Stimulated activated CD8-positive, alpha-beta memory T cell treated with anti-CD3 and anti-CD28 coated beads, Interleukin-4, amount 100 ng/mL, for 4 hours (primary cell): ENCODE data around the gene FAT2.
"Not testable (repeated sequence)": the region's sequence is repeated elsewhere in the genome, so short reads cannot be mapped to it uniquely, and the experiment has no call there.

Source experiments
- DNase-seq, 2 donors: peaks; one replicate each; pipeline ENCODE4 v3.0.0-alpha.2; 2020; ENCODE audit warnings: low read depth in 2 of 2, low spot score in 1 of 2

Gene FAT2

DNA sequence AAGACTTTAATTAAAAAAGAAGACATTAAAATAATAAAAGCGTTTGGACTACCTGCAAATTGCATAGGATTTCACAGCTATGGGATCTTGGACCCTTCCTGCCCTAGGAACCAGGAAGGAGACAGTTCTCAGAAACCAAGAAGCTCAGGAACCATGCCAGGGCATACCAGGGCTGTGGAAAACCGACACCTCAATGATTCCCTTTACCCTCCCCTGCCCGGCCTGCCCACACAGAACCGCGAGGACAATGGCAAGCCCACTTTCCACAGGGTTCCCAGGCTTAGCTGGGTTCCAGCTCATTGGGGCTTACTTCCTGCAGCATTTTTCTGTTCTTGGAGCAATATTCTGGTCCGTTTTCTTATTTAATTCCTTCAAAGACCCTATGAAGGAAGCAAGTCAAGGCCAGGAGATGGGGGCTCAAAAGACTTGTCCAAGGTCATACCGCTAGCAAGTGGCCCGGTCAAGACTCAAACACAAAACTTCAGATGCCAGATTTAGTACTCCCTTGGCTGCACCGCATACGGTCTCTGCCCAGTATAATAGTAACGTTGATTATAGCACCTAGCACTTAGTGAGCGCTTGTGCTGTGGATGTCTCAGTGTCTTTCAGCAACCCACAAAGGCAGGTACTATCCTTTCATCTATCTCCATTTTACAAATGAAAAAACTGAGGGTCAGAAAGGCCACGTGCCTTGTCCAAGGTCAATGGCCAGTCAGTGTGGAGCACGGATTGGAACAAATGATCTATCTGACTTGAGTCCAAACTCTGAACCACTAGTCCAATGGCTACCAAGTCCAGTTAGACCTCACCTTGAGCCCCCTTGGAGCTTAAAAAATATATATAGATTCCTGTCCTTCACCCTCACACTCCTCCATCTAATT lies 6.8 kb downstream of the FAT2 start:
- DNase-seq: no peak

DNA sequence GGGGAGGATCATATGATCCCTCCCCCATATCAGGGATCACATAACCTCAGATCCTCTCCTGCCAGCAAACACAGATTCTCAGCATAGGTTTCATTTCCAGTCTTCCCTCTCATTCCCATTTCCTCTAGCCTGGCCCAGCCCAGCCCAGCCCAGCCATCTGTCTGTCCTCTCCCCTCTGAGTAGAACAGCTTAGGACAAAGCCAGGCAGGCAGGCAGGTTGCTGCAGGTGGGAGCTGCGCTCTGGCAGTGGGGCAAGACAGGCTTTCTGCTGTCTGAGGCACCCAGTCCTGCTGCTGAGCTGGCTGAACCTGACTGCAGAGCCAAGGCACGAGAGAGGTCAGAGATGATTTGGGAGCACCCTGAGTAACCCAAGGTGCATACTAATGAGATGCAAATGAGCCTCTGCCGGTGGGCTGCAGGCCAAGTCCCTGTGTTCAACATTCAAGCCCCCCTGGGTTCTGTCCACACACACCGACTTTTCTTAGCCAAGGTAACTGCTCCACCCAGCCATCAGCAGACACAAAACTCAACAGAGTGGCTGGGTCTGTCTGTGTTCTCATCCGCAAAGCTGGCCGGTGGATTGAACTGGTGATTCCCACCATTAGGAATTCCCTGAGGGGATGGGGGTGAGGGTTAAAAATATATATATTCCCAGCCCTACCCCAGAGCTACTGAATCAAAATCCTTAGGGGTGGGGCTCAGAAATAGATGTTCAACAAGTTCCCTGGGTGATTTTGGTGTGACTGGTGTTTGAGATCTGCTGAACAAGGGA lies 9.1 kb downstream of the FAT2 start:
- DNase-seq: no peak

DNA sequence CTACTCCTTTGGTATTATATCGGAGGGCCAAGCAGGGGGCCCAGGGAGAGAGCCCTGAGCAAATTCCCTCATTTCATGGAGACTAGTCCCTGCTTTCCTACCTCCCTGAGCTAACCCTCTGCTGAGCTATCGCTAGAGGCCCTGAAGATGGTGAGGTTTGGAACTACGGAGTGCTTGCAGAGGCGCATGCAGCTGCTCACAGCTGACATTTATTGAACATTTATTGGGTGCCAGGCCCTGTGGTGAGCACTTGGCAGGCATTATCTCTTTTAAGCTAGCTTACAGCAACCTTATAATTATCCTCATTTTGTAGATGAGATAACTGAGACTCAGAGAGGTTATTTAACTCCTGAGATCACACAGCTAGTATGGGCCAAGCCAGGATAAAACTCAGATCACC lies 9.8 kb downstream of the FAT2 start:
- no peak for DNase-seq

DNA sequence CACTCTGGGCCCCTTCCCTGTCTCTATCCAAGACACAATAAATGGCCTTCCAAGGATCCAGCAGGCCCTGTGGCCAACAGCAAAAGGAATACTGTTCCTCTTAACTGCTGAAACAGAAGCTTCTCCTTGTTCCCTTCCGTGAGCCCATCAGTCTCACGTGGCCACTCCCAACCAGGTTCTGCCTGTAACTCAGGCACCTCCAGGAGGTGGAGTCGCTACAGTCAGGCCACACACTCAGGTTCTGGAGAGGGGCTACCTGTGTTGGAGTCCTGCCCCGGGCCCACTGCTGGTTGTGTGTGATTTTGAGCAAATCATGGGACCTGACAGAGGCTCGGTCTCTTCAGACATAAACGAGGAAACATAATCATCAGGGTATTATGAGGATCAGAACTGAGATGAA lies 10.3 kb downstream of the FAT2 start:
- DNase-seq: no peak

DNA sequence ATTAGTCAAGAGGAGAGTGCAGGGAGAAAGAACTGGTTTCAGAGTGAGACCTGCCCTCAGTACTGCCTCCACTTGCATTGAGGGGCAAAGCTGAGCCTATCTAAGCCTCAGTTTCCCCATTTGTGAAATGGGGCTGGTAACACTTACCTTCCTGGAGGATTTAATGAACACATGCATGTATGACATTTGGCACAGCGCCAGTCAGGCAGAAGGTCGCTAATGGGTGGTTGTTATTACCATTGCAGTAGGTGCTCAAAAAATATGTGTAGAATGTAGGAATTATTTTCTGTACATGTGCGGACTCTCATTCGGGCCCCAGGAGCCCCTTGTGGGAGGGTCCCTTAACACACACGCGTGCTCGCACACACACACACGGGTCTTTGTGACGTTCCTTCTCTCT lies 10.9 kb downstream of the FAT2 start:
- no peak for DNase-seq

DNA sequence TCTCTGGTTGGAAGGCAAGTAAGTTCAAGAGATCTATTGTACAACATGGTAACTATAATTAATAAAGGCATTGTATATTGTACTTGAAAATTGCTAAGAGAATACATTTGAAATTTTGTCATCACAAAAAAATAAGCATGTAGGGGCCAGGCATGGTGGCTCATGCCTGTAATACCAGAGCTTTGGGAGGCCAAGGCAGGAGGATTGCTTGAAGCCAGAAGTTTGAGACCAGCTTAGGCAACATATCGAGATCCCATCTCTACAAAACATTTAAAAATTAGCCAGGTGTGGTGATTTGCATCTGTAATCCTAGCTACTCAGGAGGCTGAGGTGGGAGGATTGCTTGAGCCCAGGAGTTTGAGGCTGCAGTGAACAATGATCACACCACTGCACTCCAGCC lies 12.0 kb downstream of the FAT2 start:
- not testable (repeated sequence) for DNase-seq

DNA sequence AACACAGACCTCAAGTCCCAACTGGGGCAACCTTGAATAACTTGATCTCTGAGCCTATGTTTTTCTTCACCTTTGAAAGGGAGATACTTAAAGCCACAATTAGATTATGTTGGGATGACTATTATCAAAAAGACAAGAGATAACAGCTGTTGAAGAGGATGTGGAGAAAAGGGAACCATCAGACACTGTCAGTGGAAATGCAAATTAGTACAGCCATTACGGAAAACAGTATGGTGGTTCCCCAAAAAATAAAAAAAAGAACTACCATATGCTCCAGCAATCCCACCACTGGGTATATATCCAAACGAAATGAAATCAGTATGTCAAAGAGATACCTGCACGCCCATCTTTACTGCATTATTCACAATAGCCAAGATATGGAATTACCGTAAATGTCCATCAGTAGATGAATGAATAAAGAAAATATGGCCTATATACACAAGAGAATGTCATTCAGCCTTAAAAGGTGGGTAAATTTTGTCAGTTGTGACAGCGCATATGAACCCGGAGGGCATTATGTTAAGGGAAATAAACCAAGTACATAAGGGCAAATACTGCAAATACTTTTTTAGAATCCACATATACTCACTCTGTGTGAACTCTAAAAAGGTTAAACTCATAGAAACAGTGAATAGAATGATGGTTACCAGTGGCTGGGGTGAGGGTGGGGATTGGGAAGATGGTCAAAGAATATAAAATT lies 12.7 kb downstream of the FAT2 start:
- no peak for DNase-seq

DNA sequence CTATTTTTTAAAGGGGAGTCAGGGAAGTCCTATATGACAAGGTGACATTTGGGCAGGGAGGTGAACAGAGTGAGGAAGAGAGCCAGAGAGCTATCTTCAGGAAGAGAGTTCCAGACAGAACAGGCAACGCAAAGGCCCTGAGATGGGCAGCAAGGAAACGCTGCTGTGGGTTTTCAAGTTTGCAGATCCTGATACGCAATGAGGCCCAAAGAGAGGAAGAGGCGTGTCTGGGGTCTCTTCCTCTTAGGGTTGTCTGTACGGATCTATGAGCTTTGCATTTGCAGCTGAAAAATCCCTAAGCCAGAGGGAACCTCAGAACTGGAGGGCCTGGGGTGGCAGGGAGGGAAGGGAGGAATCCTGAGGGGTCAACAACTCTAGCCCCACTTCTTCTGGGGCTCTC lies 13.6 kb downstream of the FAT2 start:
- DNase-seq: no peak

DNA sequence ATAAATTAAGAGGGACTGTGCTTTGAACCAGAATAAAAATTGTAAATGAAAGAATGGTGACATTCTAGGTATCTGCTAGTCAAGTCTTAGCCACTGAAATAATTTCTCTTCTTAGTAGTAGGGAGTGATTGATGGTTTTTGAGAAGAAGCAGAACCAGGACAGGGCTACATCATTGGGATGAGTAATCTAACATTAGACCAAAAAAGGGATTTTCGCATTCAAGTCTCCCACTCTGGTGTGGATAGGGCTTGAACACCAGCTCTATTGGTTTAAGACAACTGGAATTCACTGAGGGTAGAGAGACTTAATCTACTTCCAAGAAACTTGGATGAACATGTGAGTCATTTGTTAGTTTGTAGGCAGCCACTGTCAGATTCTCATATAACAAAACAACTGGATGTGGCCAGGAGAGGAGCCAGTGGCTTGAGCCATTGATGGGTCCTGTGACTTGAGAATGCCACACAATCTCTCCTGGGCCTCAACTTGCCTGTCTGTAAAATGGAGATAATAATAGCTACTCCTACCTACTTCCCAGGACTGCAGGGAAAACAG lies 16.6 kb downstream of the FAT2 start:
- DNase-seq: no peak

DNA sequence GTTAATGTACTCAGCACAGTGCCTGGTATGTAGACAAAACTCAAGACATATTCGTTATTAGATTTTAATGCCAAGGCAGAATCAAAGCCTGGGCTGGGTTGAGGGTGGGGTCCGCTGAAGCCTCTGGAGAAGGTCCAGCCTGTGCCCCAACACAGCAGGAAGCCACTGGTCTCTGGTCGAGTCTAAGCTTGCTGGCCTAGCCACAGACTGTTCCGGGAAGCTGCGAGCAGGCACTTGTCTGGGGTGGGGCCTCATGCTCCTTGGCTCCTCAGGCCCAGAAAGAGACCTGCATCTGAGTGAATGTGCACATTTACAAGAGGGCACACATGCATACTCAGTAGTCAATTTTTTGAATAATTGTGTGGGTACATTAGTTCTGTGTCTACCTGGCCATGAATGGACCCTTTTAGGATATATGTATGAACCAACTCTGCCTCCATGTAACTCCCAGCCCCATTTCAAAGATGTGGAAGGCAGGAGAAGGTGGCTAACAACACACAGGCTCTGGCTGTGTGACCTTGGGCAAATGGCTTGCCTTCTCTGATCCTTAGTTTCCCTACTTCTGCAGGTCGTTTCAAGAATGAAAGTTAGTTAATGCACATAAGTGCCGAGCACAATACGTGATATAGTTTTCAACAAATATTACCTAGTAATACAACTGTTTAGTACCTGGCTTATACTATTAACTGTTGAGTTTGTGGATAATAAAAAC lies 18.3 kb downstream of the FAT2 start:
- no peak for DNase-seq

DNA sequence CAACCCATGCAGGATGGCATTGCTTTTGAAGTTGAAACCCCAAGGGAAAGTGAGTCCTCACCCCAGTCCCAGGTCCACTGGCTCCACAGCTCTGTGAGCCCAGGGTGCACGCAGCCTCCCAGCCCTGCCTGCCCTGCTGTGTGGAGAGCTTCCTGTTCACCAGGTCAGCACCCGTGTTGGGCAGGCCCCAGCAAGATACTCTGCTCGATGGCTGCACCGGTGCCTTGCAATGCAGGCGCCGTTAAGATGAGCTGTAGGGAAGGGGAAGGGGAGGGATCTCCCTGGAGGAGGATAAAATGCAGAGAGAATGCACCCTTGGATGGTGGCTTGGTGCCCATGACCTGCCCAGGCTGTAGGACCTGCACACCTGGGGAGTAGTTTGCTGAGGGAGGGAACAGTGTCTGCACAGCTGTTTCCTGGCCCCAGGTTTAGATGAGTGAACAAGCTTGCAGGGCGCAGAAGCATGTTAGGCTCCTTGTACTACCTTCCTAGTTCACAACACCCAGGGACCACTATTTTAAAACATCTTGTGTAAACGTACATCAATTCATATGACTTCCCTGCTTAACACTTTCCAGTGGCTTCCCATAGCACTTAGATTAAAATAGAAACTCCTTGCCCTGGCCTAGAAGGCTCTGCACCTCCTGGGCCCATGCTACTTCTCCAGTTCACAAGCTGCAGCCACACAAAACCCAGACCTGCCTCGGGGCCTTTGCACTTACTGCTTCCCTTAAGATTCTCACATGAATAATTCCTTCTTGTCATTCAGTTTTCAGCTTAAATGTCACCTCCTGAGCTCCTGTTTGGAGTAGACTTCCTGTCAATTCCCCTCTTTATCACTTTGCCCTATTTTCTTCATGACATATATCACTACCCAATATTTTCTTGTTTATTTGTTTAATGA lies 19.6 kb downstream of the FAT2 start:
- no peak for DNase-seq

DNA sequence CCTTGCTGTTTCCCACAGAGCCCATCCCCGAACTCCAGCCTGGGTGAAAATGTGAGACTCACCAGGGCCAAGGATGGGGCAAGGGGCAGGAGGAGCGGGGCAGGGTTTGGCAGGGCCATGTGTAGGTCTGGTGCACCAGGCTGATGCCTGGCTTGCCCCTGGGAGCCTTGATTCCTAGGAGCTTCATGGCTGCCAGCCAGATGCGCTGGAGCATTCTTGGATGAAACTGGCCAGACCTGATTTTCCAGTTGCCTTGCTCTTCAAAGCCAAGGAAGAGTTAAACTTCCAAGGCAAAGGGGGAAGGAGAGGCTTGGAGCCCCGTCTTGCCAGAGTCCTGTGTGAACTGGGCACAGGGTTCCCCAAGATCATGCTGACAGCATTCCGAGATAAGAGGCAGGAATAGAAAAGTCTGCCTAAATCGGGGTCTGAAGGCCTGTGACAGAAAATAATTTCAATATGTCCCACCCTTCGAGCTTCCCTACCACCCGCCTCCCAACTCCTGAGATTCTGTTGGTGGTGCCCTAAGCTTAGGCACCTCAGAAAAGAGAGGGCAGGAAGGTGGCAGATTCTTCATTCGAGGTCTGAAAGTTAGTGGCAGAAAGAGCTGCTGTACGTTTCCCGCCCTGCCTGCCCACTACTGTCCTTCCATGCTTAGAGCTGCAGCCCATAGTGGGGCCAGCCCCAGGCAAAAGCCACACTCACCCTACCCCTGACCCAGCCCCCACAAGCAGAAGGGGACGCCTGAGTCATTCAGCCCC lies 20.4 kb downstream of the FAT2 start:
- DNase-seq: no peak

DNA sequence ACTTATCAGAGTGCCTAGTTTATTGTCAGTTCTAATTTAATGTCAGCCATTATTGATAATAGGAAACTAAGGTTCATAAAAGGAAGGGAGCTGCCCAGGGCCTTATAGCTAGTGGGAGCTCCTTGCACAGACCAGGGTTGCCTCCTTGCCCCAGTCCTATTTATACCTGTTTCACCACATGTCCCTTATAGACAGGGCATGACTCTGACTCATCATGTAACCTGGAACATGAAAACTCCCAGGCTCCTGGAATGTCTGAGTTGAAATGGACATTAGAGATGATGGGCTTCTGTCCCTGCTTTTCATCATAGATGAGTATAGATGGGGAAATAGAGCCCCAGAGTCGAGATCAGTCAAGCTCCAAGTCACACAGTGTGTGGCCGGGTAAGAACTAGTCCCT lies 21.1 kb downstream of the FAT2 start:
- no peak for DNase-seq

DNA sequence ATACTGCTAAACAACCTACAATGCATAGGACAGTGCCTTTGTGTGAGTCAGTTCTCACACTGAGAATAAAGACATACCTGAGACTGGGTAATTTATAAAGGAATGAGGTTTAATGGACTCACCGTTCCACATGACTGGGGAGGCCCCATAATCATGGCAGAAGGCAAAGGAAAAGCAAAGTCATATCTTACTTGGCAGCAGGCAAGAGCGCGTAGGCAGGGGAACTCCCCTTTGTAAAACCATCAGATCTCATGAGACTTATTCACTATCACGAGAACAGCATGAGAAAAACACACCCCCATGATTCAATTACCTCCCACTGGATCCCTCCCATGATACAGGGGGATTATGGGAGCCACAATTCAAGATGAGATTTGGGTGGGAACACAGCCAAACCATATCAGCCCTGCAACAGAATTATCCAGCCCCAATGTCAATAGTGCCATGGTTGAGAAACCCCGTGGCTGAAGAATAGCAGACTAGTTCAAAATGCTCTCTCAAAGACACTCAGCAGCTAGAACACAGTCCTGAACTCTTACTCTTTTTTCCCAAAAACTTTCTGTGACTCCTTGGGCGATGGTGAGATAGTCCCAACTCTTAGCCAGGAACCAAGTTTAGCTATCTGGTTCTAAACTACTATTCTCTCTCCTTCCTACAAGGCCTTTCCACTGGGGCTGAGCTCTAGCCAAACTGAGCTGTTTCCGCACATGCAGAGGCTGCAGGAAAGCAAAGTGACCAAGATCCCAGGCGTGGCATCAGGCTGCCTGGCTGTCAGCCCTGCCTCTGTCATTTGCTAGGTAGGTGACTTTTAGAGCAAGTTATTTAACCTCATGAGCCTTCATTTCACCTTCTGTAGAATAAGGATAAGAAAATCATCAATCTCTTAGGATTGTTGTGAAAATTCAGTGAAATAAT lies 21.7 kb downstream of the FAT2 start:
- no peak for DNase-seq

DNA sequence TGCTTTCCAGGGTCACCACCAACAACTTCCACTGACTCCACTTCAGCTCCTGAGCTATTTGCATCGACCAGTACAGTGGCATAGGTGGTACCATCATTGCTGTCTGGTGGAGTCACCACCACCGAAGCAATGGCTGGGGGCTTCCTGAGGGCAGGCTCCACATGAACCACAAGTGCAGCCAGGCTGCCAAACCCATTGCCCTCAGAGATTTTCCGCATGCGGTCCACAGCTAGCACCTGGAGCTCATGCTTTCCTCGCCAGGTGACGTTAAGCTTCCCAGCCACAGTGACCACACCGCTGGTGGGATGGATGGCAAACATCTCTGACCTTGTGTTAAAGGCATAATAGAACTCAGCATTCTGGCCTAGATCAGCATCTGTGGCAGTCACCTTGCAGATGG lies 23.1 kb downstream of the FAT2 start:
- no peak for DNase-seq

DNA sequence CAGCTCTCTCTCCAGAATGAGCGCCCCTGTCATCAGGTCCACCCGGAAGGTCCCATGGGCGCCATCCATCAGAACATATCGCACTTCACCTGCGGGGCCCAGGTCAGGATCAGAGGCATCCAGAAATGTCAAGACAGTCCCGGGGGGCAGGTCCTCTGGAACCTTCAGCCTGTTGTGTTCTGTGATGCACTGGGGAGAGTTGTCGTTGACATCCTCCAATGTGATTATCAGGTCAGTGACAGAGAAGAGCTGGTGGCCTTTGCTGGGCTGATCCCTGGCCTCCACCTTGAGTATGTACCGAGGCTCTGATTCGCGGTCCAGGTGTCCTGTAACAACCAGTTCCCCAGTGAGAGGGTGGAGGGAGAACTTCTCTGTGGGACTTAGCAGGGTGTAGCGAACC lies 25.2 kb downstream of the FAT2 start:
- DNase-seq: no peak

DNA sequence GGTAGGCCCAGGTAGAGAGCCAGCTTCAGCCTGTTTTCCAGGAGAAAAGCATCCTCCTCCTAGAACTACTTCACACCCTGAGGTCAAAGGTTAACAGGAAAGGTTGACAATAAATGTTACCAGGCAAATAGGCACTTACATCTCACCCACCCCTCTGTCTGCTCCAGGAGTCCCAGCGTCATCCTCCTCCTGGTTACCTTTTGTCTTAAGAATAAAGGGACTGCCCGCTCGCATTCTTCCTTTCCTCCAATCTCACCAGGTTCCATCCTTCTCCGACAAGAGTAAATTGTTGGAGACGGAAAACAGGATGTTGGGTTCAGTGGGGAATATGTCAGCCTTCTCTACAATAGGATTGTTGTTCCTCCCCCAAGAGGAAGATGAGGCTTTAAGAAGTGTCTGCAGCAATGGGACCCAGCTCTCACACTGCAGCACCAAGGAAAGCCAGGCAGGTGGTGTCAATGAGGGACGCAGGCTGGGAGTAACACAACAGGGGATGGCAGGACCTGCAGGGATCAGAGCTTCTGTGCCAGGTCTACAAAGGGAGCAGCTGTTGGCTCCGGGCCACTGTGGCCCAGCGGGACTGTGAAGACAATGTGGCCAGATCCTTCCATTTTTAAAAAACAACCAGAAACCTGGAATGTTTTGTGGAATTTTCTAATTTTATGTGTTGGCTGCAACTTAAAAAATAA lies 29.0 kb downstream of the FAT2 start:
- DNase-seq: no peak

DNA sequence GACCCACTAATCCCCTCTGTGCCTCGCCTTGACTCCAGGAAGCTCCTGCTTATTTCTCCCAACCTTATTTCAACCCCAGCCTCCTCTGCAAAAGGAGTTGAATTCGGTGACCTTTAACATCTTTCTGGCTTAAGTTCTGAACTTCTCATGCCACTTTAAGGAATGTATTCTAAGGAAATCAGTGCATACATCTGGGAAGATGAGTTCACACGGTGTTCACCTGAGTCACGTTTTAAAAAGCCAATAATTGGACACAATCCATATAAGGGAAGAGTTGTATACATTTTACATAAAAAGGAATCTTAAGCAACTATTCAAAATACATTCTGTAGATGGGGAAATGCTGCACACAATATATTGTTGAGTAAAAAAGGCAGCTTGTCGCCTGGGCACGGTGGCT lies 33.2 kb downstream of the FAT2 start:
- no peak for DNase-seq
